HCT116 (cell line): ENCODE results near the gene ADRM1. TPM values are rescaled to one million over a fixed set of nuclear protein-coding genes. Genes with fewer than 3 reads are reported as not detected.

Source experiments
- ATAC-seq: fragments of 200-7000 bp; cut with Tn5 transposase; 2 replicates; pipeline ENCODE4 v1.9.1; 2020; ENCODE audit warnings: mild to moderate bottlenecking, moderate library complexity
- BruUV-seq: library from RNA; stranded (reverse); fragments of 400-500 nt; replicated peaks from 2 replicates; lab custom pipeline; 2021; lab: Mats Ljungman, UMichigan
- CTCF ChIA-PET: fragments of 300-600 bp; sonication (Branson Sonifier 250); formaldehyde crosslinking; loops from one replicate; lab custom pipeline; 2021; ENCODE audit warnings: antibody characterized with exemption; lab: Charles Lee
- POLR2A ChIA-PET: fragments of 300-600, 350-600 bp; sonication (Branson Sonifier 250); formaldehyde crosslinking; loops from one replicate; lab custom pipeline; 2021; ENCODE audit warnings: antibody characterized with exemption; lab: Charles Lee
- RAD21 ChIA-PET, 2 experiments: fragments of 300-600 bp; sonication (Branson Sonifier 250); formaldehyde crosslinking; loops; one replicate each; lab custom pipeline; 2023; ENCODE audit warnings: low total read pairs in 2 of 2; ENCODE audit not compliant: uncharacterized antibody in 2 of 2, unreplicated experiment in 2 of 2, low non-redundant PET in 1 of 2; lab: Charles Lee
- DNase-seq: peaks from one replicate; pipeline ENCODE4 v3.0.0-alpha.2; 2010; ENCODE audit warnings: low read depth, low spot score
- H2AFZ ChIP-seq: fragments of 200-600 bp; shearing (Covaris generic), sonication (generic); 2 replicates; pipeline ENCODE4 v1.6.1; 2017; ENCODE audit warnings: low read depth, mixed run types, mixed read lengths, antibody characterized with exemption, low read length; ENCODE audit not compliant: poor library complexity, severe bottlenecking
- H3K27ac ChIP-seq: 2 replicates; pipeline ENCODE4 v1.5.1; 2012; ENCODE audit warnings: low read depth, low read length
- H3K27me3 ChIP-seq: fragments of 200-600 bp; sonication (generic); 2 replicates; pipeline ENCODE4 v1.6.1; 2016; ENCODE audit warnings: mixed run types, low read length, mixed read lengths; ENCODE audit not compliant: insufficient read depth
- H3K36me3 ChIP-seq, 2 experiments: fragments of 200-500 bp in 1 of 2; fragments of 200-600 bp in 1 of 2; sonication (Bioruptor generic) in 1 of 2; sonication (generic) in 1 of 2; 2 replicates each; pipeline versions ENCODE4 v1.5.1 to v1.6.1; 2014 to 2016; ENCODE audit warnings: low read length in 2 of 2, inconsistent platforms in 1 of 2, mixed read lengths in 1 of 2, mixed run types in 1 of 2; ENCODE audit not compliant: insufficient read depth in 2 of 2, control insufficient read depth in 1 of 2
- H3K4me1 ChIP-seq, 2 experiments: fragments of 200-600 bp in 1 of 2; sonication (generic) in 1 of 2; 2 replicates each; pipeline versions ENCODE4 v1.5.1 to v1.6.1; 2012 to 2017; ENCODE audit warnings: low read length in 2 of 2, inconsistent platforms in 1 of 2, mild to moderate bottlenecking in 1 of 2, mixed read lengths in 1 of 2, mixed run types in 1 of 2, moderate library complexity in 1 of 2; ENCODE audit not compliant: insufficient read depth in 2 of 2, control insufficient read depth in 1 of 2
- H3K4me2 ChIP-seq: fragments of 200-600 bp; sonication (generic); 2 replicates; pipeline ENCODE4 v1.6.1; 2017; ENCODE audit warnings: mixed run types, low read length, mixed read lengths
- H3K4me3 ChIP-seq, 2 experiments: fragments of 200-600 bp in 1 of 2; sonication (generic) in 1 of 2; replicated peaks in 1 of 2; 2 replicates each; pipeline ENCODE4 v1.5.1; 2011 to 2016; ENCODE audit warnings: low read length in 2 of 2, control low read depth in 1 of 2, low read depth in 1 of 2, mild to moderate bottlenecking in 1 of 2, mixed read lengths in 1 of 2, mixed run types in 1 of 2
- H3K79me2 ChIP-seq: fragments of 200-600 bp; sonication (generic); 2 replicates; pipeline ENCODE4 v1.6.1; 2017; ENCODE audit warnings: mild to moderate bottlenecking, mixed run types, low read length, moderate library complexity, mixed read lengths; ENCODE audit not compliant: insufficient read depth
- H3K9ac ChIP-seq: fragments of 200-600 bp; sonication (generic); 2 replicates; pipeline ENCODE4 v1.6.1; 2016; ENCODE audit warnings: low read length, mixed read lengths
- H3K9me2 ChIP-seq: fragments of 200-600 bp; sonication (generic), shearing (Covaris generic); 2 replicates; pipeline ENCODE4 v1.6.1; 2017; ENCODE audit warnings: mixed run types, mild to moderate bottlenecking, moderate library complexity; ENCODE audit not compliant: insufficient read depth
- H3K9me3 ChIP-seq, 2 experiments: fragments of 200-500 bp in 1 of 2; fragments of 200-600 bp in 1 of 2; sonication (Bioruptor generic) in 1 of 2; sonication (generic) in 1 of 2; 2 replicates each; pipeline ENCODE4 v1.6.1; 2014 to 2017; ENCODE audit warnings: low read length in 2 of 2, mixed read lengths in 2 of 2, inconsistent platforms in 1 of 2, low read depth in 1 of 2, mild to moderate bottlenecking in 1 of 2, mixed run types in 1 of 2, moderate library complexity in 1 of 2; ENCODE audit not compliant: control insufficient read depth in 1 of 2, insufficient read depth in 1 of 2
- H4K20me1 ChIP-seq: fragments of 200-600 bp; sonication (generic), shearing (Covaris generic); 2 replicates; pipeline ENCODE4 v1.6.1; 2017; ENCODE audit warnings: mixed run types, mild to moderate bottlenecking, moderate library complexity; ENCODE audit not compliant: insufficient read depth
- CBX3 ChIP-seq: IDR thresholded peaks from 2 replicates; pipeline ENCODE4 v1.6.1; 2012; ENCODE audit warnings: low read depth
- CEBPB ChIP-seq: IDR thresholded peaks from 2 replicates; pipeline ENCODE4 v1.6.1; 2012; ENCODE audit warnings: low read depth
- EGR1 ChIP-seq: IDR thresholded peaks from 2 replicates; pipeline ENCODE4 v1.6.1; 2012; ENCODE audit warnings: low read depth
- EZH2phosphoT487 ChIP-seq: fragments of 200-600 bp; IDR thresholded peaks from 2 replicates; pipeline ENCODE4 v1.6.1; 2018; ENCODE audit warnings: antibody characterized with exemption, borderline replicate concordance
- FOSL1 ChIP-seq: IDR thresholded peaks from 2 replicates; pipeline ENCODE4 v1.6.1; 2012; ENCODE audit warnings: low read depth
- JUND ChIP-seq: IDR thresholded peaks from 2 replicates; pipeline ENCODE4 v1.6.1; 2012
- POLR2A ChIP-seq: IDR thresholded peaks from 2 replicates; pipeline ENCODE4 v1.7.0; 2011; ENCODE audit warnings: borderline replicate concordance; ENCODE audit not compliant: insufficient read depth, insufficient read length; ENCODE audit errors: extremely low read depth
- POLR2AphosphoS5 ChIP-seq: IDR thresholded peaks from 2 replicates; pipeline ENCODE4 v1.6.1; 2011; ENCODE audit warnings: mild to moderate bottlenecking, low read depth, low read length, moderate library complexity
- SIN3A ChIP-seq: IDR thresholded peaks from 2 replicates; pipeline ENCODE4 v1.6.1; 2012; ENCODE audit warnings: low read depth
- SP1 ChIP-seq: IDR thresholded peaks from 2 replicates; pipeline ENCODE4 v1.6.1; 2012; ENCODE audit warnings: low read depth
- SRF ChIP-seq: IDR thresholded peaks from 2 replicates; pipeline ENCODE4 v1.6.1; 2012; ENCODE audit warnings: low read depth
- YY1 ChIP-seq: IDR thresholded peaks from 2 replicates; pipeline ENCODE4 v1.6.1; 2011; ENCODE audit warnings: low read length, low read depth, moderate library complexity, mild to moderate bottlenecking; ENCODE audit not compliant: insufficient replicate concordance; ENCODE audit errors: extremely low read depth
- ZFX ChIP-seq: fragments of 450-650 bp; IDR thresholded peaks from 2 replicates; pipeline ENCODE4 v1.6.1; 2017
- ZNF274 ChIP-seq: fragments of 200-500 bp; sonication (Bioruptor generic); IDR thresholded peaks from 2 replicates; pipeline ENCODE4 v1.6.1; 2014; ENCODE audit warnings: mild to moderate bottlenecking, low read depth, low read length, inconsistent platforms
- intact Hi-C: fragments of 100-400 bp; cut with micrococcal nuclease; formaldehyde crosslinking; loops from 2 replicates; pipeline ENCODE4 v1.10.0; 2022
- total RNA-seq: library from RNA; stranded (reverse); gene quantifications from one replicate; pipeline ENCODE4 v1.2.1, GENCODE V29; 2021; ENCODE audit not compliant: unreplicated experiment
- TF ChIP-seq, protein P1 (sequence below): IDR thresholded peaks from 2 replicates; pipeline ENCODE4 v1.6.1; 2012
- TF ChIP-seq, protein P2 (sequence below): IDR thresholded peaks from 2 replicates; pipeline ENCODE4 v1.6.1; 2012; ENCODE audit warnings: low read depth
- TF ChIP-seq, protein P3 (sequence below): IDR thresholded peaks from 2 replicates; pipeline ENCODE4 v1.6.1; 2012
- TF ChIP-seq, protein P4 (sequence below): IDR thresholded peaks from 2 replicates; pipeline ENCODE4 v1.6.1; 2011; ENCODE audit warnings: mild to moderate bottlenecking, low read length, moderate library complexity; ENCODE audit not compliant: insufficient replicate concordance; ENCODE audit errors: extremely low read depth
- TF ChIP-seq, protein P5 (sequence below), 3 experiments: fragments of 200-600 bp in 1 of 3; sonication (generic) in 1 of 3; IDR thresholded peaks in 2 of 3; conservative IDR thresholded peaks in 1 of 3; 2 replicates each; pipeline ENCODE4 v1.5.1; 2012 to 2017; ENCODE audit warnings: low read depth in 2 of 3, low read length in 2 of 3, antibody characterized with exemption in 1 of 3, borderline replicate concordance in 1 of 3, control low read depth in 1 of 3, mild to moderate bottlenecking in 1 of 3, mixed read lengths in 1 of 3, mixed run types in 1 of 3, moderate library complexity in 1 of 3; ENCODE audit not compliant: insufficient read depth in 1 of 3

Gene ADRM1
- total RNA-seq, 1 experiment from 2014 or later: 158 TPM

DNA sequence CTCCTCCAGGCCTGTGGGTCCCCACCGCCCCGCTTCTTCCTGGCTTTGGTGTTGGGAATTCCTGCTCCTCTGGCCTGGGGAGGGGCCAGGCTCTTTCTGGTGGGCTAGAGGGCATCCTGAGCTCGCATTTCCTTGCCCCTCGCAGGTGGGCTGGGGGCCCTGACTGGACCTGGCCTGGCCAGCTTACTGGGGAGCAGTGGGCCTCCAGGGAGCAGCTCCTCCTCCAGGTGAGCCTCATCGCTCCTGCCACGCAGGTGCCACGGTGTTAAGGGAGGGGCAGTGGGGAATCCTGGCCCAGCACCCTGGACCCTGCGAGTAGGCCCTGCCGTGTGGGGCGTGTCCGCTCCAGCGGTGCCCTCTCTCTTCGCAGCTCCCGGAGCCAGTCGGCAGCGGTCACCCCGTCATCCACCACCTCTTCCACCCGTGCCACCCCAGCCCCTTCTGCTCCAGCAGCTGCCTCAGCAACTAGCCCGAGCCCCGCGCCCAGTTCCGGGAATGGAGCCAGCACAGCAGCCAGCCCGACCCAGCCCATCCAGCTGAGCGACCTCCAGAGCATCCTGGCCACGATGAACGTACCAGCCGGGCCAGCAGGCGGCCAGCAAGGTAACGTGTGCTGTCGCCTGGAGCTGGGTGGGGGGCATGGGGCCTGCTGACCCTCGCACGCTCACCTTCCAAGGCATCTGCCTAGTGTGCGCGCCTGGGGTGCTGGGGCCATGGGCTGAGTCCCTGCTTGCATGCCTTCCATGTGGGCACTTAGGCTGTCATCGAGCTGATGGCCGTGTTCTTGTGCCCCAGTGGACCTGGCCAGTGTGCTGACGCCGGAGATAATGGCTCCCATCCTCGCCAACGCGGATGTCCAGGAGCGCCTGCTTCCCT lies 4.7 kb downstream of the ADRM1 start:
- BruUV-seq: no TSS peak
- POLR2A ChIA-PET: interaction anchor here (0.7 to 1.1 kb wide), 2 partner anchors 73 to 79 kb away, joined by 3 read pairs; partner anchors contain the start of gene RPS21
- Histone ChIP-seq H3K36me3 (peaks cover 23 to 50% of the 10 kb centered on the region in 2 experiments), H2AFZ (no peak overlapping the region), H3K79me2 (peaks cover 48% of the 10 kb centered on the region), H3K9me2 (no peaks in the 10 kb centered on the region), H3K4me2 (no peak overlapping the region), H3K9ac (no peak overlapping the region), H3K9me3 (no peaks in the 10 kb centered on the region), H3K4me1 (peaks cover 13 to 27% of the 10 kb centered on the region in 2 experiments), H3K27ac (peak overlapping the region; percentile 95; the same call in 1 of the 2 replicates), H3K27me3 (no peaks in the 10 kb centered on the region), H4K20me1 (peaks cover 21% of the 10 kb centered on the region; the same call in 1 of the 2 replicates), H3K4me3 (no peak overlapping the region)
- RAD21 ChIA-PET: no interaction called here
- DNase-seq: no peak
- intact Hi-C loops: loop anchor here (10.0 kb wide), 1 partner anchor 497 kb away; the partner anchor contains the start of gene OGFR
- ATAC-seq: no peak
- CTCF ChIA-PET: interaction anchor here (0.7 to 0.8 kb wide), 3 partner anchors 42 to 75 kb away, joined by 3 to 5 read pairs (median 3); no protein-coding TSS in a partner anchor
- no peak for TF ChIP-seq EZH2phosphoT487
- no peak for TF ChIP-seq CEBPB
- TF ChIP-seq, protein P1, sequence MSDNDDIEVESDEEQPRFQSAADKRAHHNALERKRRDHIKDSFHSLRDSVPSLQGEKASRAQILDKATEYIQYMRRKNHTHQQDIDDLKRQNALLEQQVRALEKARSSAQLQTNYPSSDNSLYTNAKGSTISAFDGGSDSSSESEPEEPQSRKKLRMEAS: no peak
- no peak for TF ChIP-seq POLR2A
- no peak for TF ChIP-seq ZFX
- TF ChIP-seq, protein P2, sequence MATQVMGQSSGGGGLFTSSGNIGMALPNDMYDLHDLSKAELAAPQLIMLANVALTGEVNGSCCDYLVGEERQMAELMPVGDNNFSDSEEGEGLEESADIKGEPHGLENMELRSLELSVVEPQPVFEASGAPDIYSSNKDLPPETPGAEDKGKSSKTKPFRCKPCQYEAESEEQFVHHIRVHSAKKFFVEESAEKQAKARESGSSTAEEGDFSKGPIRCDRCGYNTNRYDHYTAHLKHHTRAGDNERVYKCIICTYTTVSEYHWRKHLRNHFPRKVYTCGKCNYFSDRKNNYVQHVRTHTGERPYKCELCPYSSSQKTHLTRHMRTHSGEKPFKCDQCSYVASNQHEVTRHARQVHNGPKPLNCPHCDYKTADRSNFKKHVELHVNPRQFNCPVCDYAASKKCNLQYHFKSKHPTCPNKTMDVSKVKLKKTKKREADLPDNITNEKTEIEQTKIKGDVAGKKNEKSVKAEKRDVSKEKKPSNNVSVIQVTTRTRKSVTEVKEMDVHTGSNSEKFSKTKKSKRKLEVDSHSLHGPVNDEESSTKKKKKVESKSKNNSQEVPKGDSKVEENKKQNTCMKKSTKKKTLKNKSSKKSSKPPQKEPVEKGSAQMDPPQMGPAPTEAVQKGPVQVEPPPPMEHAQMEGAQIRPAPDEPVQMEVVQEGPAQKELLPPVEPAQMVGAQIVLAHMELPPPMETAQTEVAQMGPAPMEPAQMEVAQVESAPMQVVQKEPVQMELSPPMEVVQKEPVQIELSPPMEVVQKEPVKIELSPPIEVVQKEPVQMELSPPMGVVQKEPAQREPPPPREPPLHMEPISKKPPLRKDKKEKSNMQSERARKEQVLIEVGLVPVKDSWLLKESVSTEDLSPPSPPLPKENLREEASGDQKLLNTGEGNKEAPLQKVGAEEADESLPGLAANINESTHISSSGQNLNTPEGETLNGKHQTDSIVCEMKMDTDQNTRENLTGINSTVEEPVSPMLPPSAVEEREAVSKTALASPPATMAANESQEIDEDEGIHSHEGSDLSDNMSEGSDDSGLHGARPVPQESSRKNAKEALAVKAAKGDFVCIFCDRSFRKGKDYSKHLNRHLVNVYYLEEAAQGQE: no peak
- no peak for TF ChIP-seq EGR1
- no peak for TF ChIP-seq JUND
- TF ChIP-seq, protein P3, sequence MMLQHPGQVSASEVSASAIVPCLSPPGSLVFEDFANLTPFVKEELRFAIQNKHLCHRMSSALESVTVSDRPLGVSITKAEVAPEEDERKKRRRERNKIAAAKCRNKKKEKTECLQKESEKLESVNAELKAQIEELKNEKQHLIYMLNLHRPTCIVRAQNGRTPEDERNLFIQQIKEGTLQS: no peak
- TF ChIP-seq CBX3: no peak
- no peak for TF ChIP-seq FOSL1
- TF ChIP-seq, protein P4, sequence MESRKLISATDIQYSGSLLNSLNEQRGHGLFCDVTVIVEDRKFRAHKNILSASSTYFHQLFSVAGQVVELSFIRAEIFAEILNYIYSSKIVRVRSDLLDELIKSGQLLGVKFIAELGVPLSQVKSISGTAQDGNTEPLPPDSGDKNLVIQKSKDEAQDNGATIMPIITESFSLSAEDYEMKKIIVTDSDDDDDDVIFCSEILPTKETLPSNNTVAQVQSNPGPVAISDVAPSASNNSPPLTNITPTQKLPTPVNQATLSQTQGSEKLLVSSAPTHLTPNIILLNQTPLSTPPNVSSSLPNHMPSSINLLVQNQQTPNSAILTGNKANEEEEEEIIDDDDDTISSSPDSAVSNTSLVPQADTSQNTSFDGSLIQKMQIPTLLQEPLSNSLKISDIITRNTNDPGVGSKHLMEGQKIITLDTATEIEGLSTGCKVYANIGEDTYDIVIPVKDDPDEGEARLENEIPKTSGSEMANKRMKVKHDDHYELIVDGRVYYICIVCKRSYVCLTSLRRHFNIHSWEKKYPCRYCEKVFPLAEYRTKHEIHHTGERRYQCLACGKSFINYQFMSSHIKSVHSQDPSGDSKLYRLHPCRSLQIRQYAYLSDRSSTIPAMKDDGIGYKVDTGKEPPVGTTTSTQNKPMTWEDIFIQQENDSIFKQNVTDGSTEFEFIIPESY: no peak
- TF ChIP-seq SRF: no peak
- TF ChIP-seq SP1: no peak
- TF ChIP-seq YY1: no peak
- TF ChIP-seq SIN3A: no peak
- TF ChIP-seq POLR2AphosphoS5: no peak; the same call in none of the 2 replicates
- TF ChIP-seq, protein P5, sequence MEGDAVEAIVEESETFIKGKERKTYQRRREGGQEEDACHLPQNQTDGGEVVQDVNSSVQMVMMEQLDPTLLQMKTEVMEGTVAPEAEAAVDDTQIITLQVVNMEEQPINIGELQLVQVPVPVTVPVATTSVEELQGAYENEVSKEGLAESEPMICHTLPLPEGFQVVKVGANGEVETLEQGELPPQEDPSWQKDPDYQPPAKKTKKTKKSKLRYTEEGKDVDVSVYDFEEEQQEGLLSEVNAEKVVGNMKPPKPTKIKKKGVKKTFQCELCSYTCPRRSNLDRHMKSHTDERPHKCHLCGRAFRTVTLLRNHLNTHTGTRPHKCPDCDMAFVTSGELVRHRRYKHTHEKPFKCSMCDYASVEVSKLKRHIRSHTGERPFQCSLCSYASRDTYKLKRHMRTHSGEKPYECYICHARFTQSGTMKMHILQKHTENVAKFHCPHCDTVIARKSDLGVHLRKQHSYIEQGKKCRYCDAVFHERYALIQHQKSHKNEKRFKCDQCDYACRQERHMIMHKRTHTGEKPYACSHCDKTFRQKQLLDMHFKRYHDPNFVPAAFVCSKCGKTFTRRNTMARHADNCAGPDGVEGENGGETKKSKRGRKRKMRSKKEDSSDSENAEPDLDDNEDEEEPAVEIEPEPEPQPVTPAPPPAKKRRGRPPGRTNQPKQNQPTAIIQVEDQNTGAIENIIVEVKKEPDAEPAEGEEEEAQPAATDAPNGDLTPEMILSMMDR (IDR thresholded peaks at IDR 0.05 in 2 of 3, conservative IDR thresholded peaks at IDR 0.05 in 1 of 3; ENCODE audit: borderline replicate concordance in 1 of 3, insufficient read depth in 1 of 3, low read depth in 2 of 3, low read length in 2 of 3): no peak
- TF ChIP-seq ZNF274: no peak
